DOHH2 (cell line): ENCODE measurements around the gene USB1.

Experiments
- EZH2phosphoT487 ChIP-seq: fragments of 200-600 bp; sonication (generic); IDR thresholded peaks from 2 replicates; pipeline ENCODE4 v1.6.1; 2017; ENCODE audit warnings: borderline replicate concordance, mild to moderate bottlenecking, antibody characterized with exemption, low read length, moderate library complexity, mixed read lengths
- TF ChIP-seq, protein P1 (sequence below): fragments of 200-600 bp; sonication (generic); IDR thresholded peaks from one replicate; pipeline ENCODE4 v1.5.1; 2014; ENCODE audit warnings: antibody characterized with exemption, mild to moderate bottlenecking, low read depth, low read length; ENCODE audit not compliant: poor library complexity, severe bottlenecking

GRCh38 chr16:58040496-58040846 lies 39.3 kb downstream of the USB1 start:
- TF ChIP-seq, protein P1, sequence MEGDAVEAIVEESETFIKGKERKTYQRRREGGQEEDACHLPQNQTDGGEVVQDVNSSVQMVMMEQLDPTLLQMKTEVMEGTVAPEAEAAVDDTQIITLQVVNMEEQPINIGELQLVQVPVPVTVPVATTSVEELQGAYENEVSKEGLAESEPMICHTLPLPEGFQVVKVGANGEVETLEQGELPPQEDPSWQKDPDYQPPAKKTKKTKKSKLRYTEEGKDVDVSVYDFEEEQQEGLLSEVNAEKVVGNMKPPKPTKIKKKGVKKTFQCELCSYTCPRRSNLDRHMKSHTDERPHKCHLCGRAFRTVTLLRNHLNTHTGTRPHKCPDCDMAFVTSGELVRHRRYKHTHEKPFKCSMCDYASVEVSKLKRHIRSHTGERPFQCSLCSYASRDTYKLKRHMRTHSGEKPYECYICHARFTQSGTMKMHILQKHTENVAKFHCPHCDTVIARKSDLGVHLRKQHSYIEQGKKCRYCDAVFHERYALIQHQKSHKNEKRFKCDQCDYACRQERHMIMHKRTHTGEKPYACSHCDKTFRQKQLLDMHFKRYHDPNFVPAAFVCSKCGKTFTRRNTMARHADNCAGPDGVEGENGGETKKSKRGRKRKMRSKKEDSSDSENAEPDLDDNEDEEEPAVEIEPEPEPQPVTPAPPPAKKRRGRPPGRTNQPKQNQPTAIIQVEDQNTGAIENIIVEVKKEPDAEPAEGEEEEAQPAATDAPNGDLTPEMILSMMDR, result no peak
- TF ChIP-seq EZH2phosphoT487, result no peak
